ENCODE measurements around the gene TMEM178B.

DNA sequence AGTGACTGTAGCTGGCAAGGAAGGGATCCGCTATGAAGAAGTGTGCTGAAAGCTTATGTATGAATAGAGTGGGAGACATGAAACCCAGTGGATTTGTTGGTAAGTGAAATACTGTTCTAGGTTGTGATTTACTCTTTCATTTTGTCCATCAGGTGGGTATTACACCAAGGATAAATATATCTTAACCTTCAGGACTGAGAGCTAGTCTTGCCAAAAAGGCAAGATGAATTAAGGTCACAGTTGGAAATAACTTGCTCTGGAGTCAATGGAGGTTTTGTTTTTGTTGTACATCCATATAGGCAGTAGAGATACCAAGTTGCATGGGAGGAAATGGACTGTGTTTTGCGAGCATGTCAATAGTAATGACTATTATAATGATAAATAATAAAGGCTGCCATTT is 190.6 kb downstream of the TMEM178B start:
- TF ChIP-seq, protein P1, sequence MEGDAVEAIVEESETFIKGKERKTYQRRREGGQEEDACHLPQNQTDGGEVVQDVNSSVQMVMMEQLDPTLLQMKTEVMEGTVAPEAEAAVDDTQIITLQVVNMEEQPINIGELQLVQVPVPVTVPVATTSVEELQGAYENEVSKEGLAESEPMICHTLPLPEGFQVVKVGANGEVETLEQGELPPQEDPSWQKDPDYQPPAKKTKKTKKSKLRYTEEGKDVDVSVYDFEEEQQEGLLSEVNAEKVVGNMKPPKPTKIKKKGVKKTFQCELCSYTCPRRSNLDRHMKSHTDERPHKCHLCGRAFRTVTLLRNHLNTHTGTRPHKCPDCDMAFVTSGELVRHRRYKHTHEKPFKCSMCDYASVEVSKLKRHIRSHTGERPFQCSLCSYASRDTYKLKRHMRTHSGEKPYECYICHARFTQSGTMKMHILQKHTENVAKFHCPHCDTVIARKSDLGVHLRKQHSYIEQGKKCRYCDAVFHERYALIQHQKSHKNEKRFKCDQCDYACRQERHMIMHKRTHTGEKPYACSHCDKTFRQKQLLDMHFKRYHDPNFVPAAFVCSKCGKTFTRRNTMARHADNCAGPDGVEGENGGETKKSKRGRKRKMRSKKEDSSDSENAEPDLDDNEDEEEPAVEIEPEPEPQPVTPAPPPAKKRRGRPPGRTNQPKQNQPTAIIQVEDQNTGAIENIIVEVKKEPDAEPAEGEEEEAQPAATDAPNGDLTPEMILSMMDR (conservative IDR thresholded peaks at IDR 0.05; ENCODE audit: low read depth, low read length): no peak
- TF ChIP-seq MAZ (IDR thresholded peaks at IDR 0.05; ENCODE audit: borderline replicate concordance, low read depth, low read length) (no peak), NFE2L2 (IDR thresholded peaks at IDR 0.05; ENCODE audit: low read depth, low read length) (no peak), POLR2A (IDR thresholded peaks at IDR 0.05; ENCODE audit: low read depth, low read length) (no peak)
- TF ChIP-seq, protein P2, sequence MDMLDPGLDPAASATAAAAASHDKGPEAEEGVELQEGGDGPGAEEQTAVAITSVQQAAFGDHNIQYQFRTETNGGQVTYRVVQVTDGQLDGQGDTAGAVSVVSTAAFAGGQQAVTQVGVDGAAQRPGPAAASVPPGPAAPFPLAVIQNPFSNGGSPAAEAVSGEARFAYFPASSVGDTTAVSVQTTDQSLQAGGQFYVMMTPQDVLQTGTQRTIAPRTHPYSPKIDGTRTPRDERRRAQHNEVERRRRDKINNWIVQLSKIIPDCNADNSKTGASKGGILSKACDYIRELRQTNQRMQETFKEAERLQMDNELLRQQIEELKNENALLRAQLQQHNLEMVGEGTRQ (IDR thresholded peaks at IDR 0.05; ENCODE audit: low read depth, low read length): no peak

Measured in IMR-90 (cell line).